OCI-LY1 (cell line): ENCODE data around the gene PTPN4.

Source experiments
- H2AFZ ChIP-seq: fragments of 200-600 bp; sonication (generic), shearing (Covaris generic); 2 replicates; pipeline ENCODE4 v1.6.0; 2014; ENCODE audit warnings: antibody characterized with exemption, mild to moderate bottlenecking, low read length
- H3F3A ChIP-seq: fragments of 200-600 bp; sonication (generic), shearing (Covaris generic); 2 replicates; pipeline ENCODE4 v1.6.0; 2014; ENCODE audit warnings: mild to moderate bottlenecking, antibody characterized with exemption, low read length, moderate library complexity; ENCODE audit not compliant: insufficient read depth
- H3K27ac ChIP-seq: fragments of 200-600 bp; sonication (generic); 2 replicates; pipeline ENCODE4 v1.5.1; 2014; ENCODE audit warnings: low read length, mixed run types, mild to moderate bottlenecking, low read depth; ENCODE audit not compliant: poor library complexity, severe bottlenecking
- H3K27me3 ChIP-seq: fragments of 200-600 bp; sonication (generic); 2 replicates; pipeline ENCODE4 v1.6.0; 2014; ENCODE audit warnings: antibody characterized with exemption, mild to moderate bottlenecking, low read length, moderate library complexity; ENCODE audit not compliant: insufficient read depth
- H3K36me3 ChIP-seq: fragments of 200-600 bp; sonication (generic); 2 replicates; pipeline ENCODE4 v1.6.1; 2014; ENCODE audit warnings: mild to moderate bottlenecking, antibody characterized with exemption, low read length, moderate library complexity, mixed read lengths; ENCODE audit not compliant: insufficient read depth
- H3K4me1 ChIP-seq: fragments of 200-600 bp; sonication (generic); 2 replicates; pipeline ENCODE4 v1.5.1; 2014; ENCODE audit warnings: mild to moderate bottlenecking, low read length, moderate library complexity; ENCODE audit not compliant: insufficient read depth, severe bottlenecking
- H3K4me2 ChIP-seq: fragments of 200-600 bp; sonication (generic), shearing (Covaris generic); 2 replicates; pipeline ENCODE4 v1.6.1; 2014; ENCODE audit warnings: low read length
- H3K4me3 ChIP-seq: fragments of 200-600 bp; sonication (generic); 2 replicates; pipeline ENCODE4 v1.5.1; 2014; ENCODE audit warnings: low read length, low read depth, mild to moderate bottlenecking, mixed read lengths; ENCODE audit not compliant: poor library complexity, severe bottlenecking
- H3K79me2 ChIP-seq: fragments of 200-600 bp; shearing (Covaris generic); 2 replicates; pipeline ENCODE4 v1.6.1; 2016; ENCODE audit warnings: mixed run types, low read length, mixed read lengths; ENCODE audit not compliant: insufficient read depth
- H3K9ac ChIP-seq: fragments of 200-600 bp; sonication (generic), shearing (Covaris generic); 2 replicates; pipeline ENCODE4 v1.6.1; 2014; ENCODE audit warnings: mild to moderate bottlenecking, low read length, mixed read lengths
- H3K9me2 ChIP-seq: fragments of 200-600 bp; sonication (generic), shearing (Covaris generic); 2 replicates; pipeline ENCODE4 v1.6.1; 2014; ENCODE audit warnings: low read depth, mild to moderate bottlenecking, low read length, mixed read lengths
- H3K9me3 ChIP-seq: fragments of 200-600 bp; shearing (Covaris generic); 2 replicates; pipeline ENCODE4 v1.6.1; 2014; ENCODE audit warnings: low read length, mixed read lengths
- H4K20me1 ChIP-seq: fragments of 200-600 bp; sonication (generic), shearing (Covaris generic); 2 replicates; pipeline ENCODE4 v1.6.0; 2016; ENCODE audit warnings: mild to moderate bottlenecking, low read length; ENCODE audit not compliant: insufficient read depth
- EZH2 ChIP-seq: fragments of 200-600 bp; sonication (generic), shearing (Covaris generic); IDR thresholded peaks from 2 replicates; pipeline ENCODE4 v1.8.0; 2017; ENCODE audit warnings: borderline replicate concordance, mixed run types, mild to moderate bottlenecking, antibody characterized with exemption, low read length, moderate library complexity, mixed read lengths
- TF ChIP-seq, protein P1 (sequence below): fragments of 200-600 bp; sonication (generic), shearing (Covaris generic); IDR thresholded peaks from 2 replicates; pipeline ENCODE4 v1.5.1; 2017; ENCODE audit warnings: mild to moderate bottlenecking, antibody characterized with exemption, low read length, moderate library complexity, mixed read lengths

Gene PTPN4

GRCh38 chr2:120013597-120014223 is 254.0 kb downstream of the PTPN4 start:
- no peaks in the 10 kb centered on the region for H3K9me2 ChIP-seq
- H3K27ac ChIP-seq: peak overlapping the region; percentile 50
- peak overlapping the region; percentile 98 for H3K9ac ChIP-seq
- TF ChIP-seq, protein P1, sequence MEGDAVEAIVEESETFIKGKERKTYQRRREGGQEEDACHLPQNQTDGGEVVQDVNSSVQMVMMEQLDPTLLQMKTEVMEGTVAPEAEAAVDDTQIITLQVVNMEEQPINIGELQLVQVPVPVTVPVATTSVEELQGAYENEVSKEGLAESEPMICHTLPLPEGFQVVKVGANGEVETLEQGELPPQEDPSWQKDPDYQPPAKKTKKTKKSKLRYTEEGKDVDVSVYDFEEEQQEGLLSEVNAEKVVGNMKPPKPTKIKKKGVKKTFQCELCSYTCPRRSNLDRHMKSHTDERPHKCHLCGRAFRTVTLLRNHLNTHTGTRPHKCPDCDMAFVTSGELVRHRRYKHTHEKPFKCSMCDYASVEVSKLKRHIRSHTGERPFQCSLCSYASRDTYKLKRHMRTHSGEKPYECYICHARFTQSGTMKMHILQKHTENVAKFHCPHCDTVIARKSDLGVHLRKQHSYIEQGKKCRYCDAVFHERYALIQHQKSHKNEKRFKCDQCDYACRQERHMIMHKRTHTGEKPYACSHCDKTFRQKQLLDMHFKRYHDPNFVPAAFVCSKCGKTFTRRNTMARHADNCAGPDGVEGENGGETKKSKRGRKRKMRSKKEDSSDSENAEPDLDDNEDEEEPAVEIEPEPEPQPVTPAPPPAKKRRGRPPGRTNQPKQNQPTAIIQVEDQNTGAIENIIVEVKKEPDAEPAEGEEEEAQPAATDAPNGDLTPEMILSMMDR: no peak
- no peak for TF ChIP-seq EZH2
- H3K36me3 ChIP-seq: no peaks in the 10 kb centered on the region
- H3K27me3 ChIP-seq: no peaks in the 10 kb centered on the region
- H3K4me2 ChIP-seq: peak overlapping the region; percentile 84
- H3K4me1 ChIP-seq: peaks cover 32% of the 10 kb centered on the region
- H3K9me3 ChIP-seq: no peaks in the 10 kb centered on the region
- peaks cover 34% of the 10 kb centered on the region for H3K79me2 ChIP-seq
- H2AFZ ChIP-seq: no peak overlapping the region
- no peaks in the 10 kb centered on the region for H4K20me1 ChIP-seq
- peaks cover 4% of the 10 kb centered on the region; the same call in 1 of the 2 replicates for H3F3A ChIP-seq
- H3K4me3 ChIP-seq: peak overlapping the region; percentile 99

- peaks cover 36% of the 10 kb centered on the region for H3K79me2 ChIP-seq
- H3K9me2 ChIP-seq: no peaks in the 10 kb centered on the region
- H3F3A ChIP-seq: peaks cover 4% of the 10 kb centered on the region; the same call in 1 of the 2 replicates
- H2AFZ ChIP-seq: no peak overlapping the region
- peak overlapping the region; percentile 84 for H3K4me2 ChIP-seq
- H3K27ac ChIP-seq: peak overlapping the region; percentile 50
- peak overlapping the region; percentile 99 for H3K4me3 ChIP-seq
- no peaks in the 10 kb centered on the region for H3K27me3 ChIP-seq
- H3K36me3 ChIP-seq: no peaks in the 10 kb centered on the region
- no peak for TF ChIP-seq EZH2
- TF ChIP-seq, protein P1: no peak
- no peaks in the 10 kb centered on the region for H3K9me3 ChIP-seq
- H3K9ac ChIP-seq: peak overlapping the region; percentile 98
- peaks cover 32% of the 10 kb centered on the region for H3K4me1 ChIP-seq
- no peaks in the 10 kb centered on the region for H4K20me1 ChIP-seq
Observed at GRCh38 chr2:120014226-120014980, 254.7 kb downstream of the PTPN4 start.

DNA sequence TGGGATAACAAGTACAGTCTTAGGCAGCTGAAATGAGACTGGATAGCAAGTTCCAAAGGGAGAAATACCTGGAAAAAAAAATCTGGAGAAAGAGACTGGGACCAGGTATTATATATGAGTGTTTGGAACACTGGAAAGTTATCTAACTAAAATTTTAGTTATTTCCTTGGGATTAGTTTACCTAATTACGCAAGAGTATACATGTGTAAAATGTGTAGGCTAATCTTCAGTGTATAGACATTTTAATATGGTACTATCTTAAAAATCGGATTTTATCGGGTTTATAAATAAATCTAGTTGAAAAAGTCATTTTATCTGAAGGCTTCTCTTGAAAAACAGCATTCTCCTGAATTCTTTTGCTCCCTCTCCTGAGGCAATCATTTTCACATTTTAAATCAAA is 257.1 kb downstream of the PTPN4 start:
- TF ChIP-seq EZH2: no peak
- TF ChIP-seq, protein P1: no peak
- Histone ChIP-seq H3K36me3 (peaks cover 9% of the 10 kb centered on the region; the same call in 1 of the 2 replicates), H3K27ac (no peak overlapping the region), H3K4me1 (peaks cover 19% of the 10 kb centered on the region), H4K20me1 (no peaks in the 10 kb centered on the region), H3K9ac (no peak overlapping the region), H2AFZ (no peak overlapping the region), H3K9me2 (no peaks in the 10 kb centered on the region), H3F3A (peaks cover 4% of the 10 kb centered on the region; the same call in 1 of the 2 replicates), H3K79me2 (peaks cover 39% of the 10 kb centered on the region), H3K4me3 (no peak overlapping the region), H3K9me3 (no peaks in the 10 kb centered on the region), H3K27me3 (no peaks in the 10 kb centered on the region), H3K4me2 (no peak overlapping the region)
